Smooth muscle cell (in vitro differentiated cells): ENCODE results near the gene KAZN. TPM values are rescaled to one million over a fixed set of nuclear protein-coding genes. Genes with fewer than 3 reads are reported as not detected.

Experiments used
- DNase-seq: peaks from one replicate; lab custom pipeline; 2025; ENCODE audit not compliant: unreplicated experiment; lab: John Stamatoyannopoulos, UW
- H2AFZ ChIP-seq: fragments of 200-600 bp; sonication (generic); 2 replicates; pipeline ENCODE4 v1.6.0; 2016; ENCODE audit warnings: antibody characterized with exemption, low read depth, mild to moderate bottlenecking
- H3F3A ChIP-seq: fragments of 200-600 bp; sonication (generic); 2 replicates; pipeline ENCODE4 v1.6.0; 2017; ENCODE audit warnings: antibody characterized with exemption, low read depth
- H3K27ac ChIP-seq: fragments of 200-600 bp; sonication (generic); 2 replicates; pipeline ENCODE4 v1.5.1; 2016; ENCODE audit warnings: low read depth, mild to moderate bottlenecking
- H3K27me3 ChIP-seq: fragments of 200-600 bp; sonication (generic); 2 replicates; pipeline ENCODE4 v1.6.1; 2016; ENCODE audit warnings: low read depth, mild to moderate bottlenecking
- H3K36me3 ChIP-seq: fragments of 200-600 bp; sonication (generic); 2 replicates; pipeline ENCODE4 v1.5.1; 2016; ENCODE audit warnings: low read depth
- H3K4me1 ChIP-seq: fragments of 200-600 bp; sonication (generic); 2 replicates; pipeline ENCODE4 v1.5.1; 2016; ENCODE audit warnings: low read depth
- H3K4me2 ChIP-seq: fragments of 200-600 bp; sonication (generic); 2 replicates; pipeline ENCODE4 v1.6.0; 2016; ENCODE audit warnings: mild to moderate bottlenecking
- H3K4me3 ChIP-seq: fragments of 200-600 bp; sonication (generic); 2 replicates; pipeline ENCODE4 v1.5.1; 2016; ENCODE audit warnings: mild to moderate bottlenecking
- H3K79me2 ChIP-seq: fragments of 200-600 bp; sonication (generic); 2 replicates; pipeline ENCODE4 v1.6.0; 2016; ENCODE audit warnings: low read depth, mild to moderate bottlenecking
- H3K9ac ChIP-seq: fragments of 200-600 bp; sonication (generic); 2 replicates; pipeline ENCODE4 v1.6.0; 2016; ENCODE audit warnings: low read depth
- H3K9me3 ChIP-seq: fragments of 200-600 bp; sonication (generic); replicated peaks from 2 replicates; pipeline ENCODE4 v1.5.1; 2016; ENCODE audit warnings: low read depth
- H4K20me1 ChIP-seq: fragments of 200-600 bp; sonication (generic); 2 replicates; pipeline ENCODE4 v1.6.0; 2016; ENCODE audit warnings: low read depth
- WGBS: methylation state at CpG from one replicate; pipeline ENCODE4 v1.1.7; 2016; ENCODE audit warnings: low lambda C conversion rate; 5-methylcytosine and 5-hydroxymethylcytosine counted together
- polyA plus RNA-seq: library from polyadenylated mRNA; unstranded; fragments of >200 nt; fragmentation: Nextera tagmentation; extraction: Ambion mirVana; gene quantifications from 2 replicates; pipeline ENCODE4 v1.2.1, GENCODE V29; 2016
- total RNA-seq: library from RNA; depleted of rRNA; stranded (reverse); fragments of >200 nt; gene quantifications from 2 replicates; pipeline ENCODE4 v1.2.3, GENCODE V29; 2014
- TF ChIP-seq, protein P1 (sequence below): fragments of 200-600 bp; sonication (generic); IDR thresholded peaks from 2 replicates; pipeline ENCODE4 v1.5.1; 2017; ENCODE audit warnings: borderline replicate concordance, mild to moderate bottlenecking, antibody characterized with exemption; ENCODE audit not compliant: insufficient read depth, poor library complexity, severe bottlenecking

The KAZN gene
- total and polyA plus RNA-seq, 2 experiments from 2014 or later: 6.3 to 8.2 TPM

DNA sequence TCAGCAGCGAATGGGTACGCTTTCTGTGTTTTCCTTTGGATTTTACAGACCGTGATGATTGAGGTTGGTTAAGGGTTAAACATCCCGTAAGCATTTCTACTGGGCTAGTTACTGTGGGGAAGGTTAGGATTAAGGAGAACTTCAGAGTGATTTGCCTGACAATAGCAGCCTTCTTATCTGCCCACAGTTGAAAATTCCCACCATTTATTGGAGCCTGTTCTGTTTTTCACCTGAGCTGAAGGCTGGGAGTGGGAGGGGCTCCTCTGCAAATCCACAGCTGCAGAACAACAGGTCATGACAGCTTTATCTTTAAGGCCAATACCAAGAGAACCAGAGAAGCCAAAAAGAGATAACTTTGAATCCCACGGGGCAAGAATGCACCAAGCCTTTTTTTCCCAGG, 168.6 kb downstream of the KAZN start:
- Histone ChIP-seq H3K79me2 (no peaks in the 10 kb centered on the region), H3K27me3 (peaks cover 5% of the 10 kb centered on the region), H3K9ac (no peak overlapping the region), H3K4me1 (peaks cover 13% of the 10 kb centered on the region), H3K4me2 (no peak overlapping the region), H3K27ac (no peak overlapping the region), H3K36me3 (no peaks in the 10 kb centered on the region), H4K20me1 (no peaks in the 10 kb centered on the region), H3K9me3 (no peaks in the 10 kb centered on the region), H3F3A (no peaks in the 10 kb centered on the region), H3K4me3 (no peak overlapping the region), H2AFZ (no peak overlapping the region)
- DNase-seq: no peak
- TF ChIP-seq, protein P1, sequence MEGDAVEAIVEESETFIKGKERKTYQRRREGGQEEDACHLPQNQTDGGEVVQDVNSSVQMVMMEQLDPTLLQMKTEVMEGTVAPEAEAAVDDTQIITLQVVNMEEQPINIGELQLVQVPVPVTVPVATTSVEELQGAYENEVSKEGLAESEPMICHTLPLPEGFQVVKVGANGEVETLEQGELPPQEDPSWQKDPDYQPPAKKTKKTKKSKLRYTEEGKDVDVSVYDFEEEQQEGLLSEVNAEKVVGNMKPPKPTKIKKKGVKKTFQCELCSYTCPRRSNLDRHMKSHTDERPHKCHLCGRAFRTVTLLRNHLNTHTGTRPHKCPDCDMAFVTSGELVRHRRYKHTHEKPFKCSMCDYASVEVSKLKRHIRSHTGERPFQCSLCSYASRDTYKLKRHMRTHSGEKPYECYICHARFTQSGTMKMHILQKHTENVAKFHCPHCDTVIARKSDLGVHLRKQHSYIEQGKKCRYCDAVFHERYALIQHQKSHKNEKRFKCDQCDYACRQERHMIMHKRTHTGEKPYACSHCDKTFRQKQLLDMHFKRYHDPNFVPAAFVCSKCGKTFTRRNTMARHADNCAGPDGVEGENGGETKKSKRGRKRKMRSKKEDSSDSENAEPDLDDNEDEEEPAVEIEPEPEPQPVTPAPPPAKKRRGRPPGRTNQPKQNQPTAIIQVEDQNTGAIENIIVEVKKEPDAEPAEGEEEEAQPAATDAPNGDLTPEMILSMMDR: no peak
- WGBS: 39% methylated on average over 5 of the region's 5 CpGs

DNA sequence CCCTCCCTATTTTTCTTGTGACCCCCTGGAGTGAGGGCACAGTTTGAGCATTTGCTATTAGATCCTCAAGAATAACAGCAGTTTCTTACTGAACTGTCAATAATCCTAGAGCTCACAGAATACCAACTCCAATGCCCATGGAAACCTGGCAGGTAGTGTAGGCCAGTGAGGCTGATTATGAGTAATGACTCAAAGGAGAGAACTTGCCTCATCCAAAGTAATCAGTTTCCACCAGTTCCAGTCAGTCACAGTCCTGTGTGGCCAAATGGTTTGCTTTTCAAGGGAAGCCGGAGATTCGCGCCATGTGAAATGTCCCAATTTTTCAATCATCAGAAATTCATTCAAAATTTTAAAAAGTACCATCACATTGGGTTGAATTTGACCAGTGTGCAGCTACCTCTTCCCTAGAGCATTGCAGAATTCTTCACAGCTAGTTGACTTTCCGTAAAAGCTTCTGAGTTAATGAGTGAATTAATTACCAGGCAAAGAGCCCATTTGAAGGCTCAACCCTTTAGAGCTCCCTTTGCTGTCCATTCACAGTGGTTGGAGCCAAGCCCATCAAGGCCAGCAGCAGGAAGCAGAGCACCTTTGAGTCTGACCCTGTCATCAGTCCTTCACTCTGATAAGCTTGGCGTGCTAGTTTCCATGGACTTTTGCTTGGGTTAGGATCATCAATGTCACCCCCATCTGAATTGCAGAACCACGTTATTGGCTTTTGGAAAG, 170.3 kb downstream of the KAZN start:
- no peak overlapping the region for H2AFZ ChIP-seq
- H3K9ac ChIP-seq: no peak overlapping the region
- no peak overlapping the region for H3K4me3 ChIP-seq
- peaks cover 13% of the 10 kb centered on the region for H3K4me1 ChIP-seq
- no peak overlapping the region for H3K4me2 ChIP-seq
- DNase-seq: no peak
- no peaks in the 10 kb centered on the region for H3F3A ChIP-seq
- TF ChIP-seq, protein P1: no peak
- H3K27ac ChIP-seq: no peak overlapping the region
- H3K27me3 ChIP-seq: peaks cover 5% of the 10 kb centered on the region
- WGBS: 91% methylated on average over 6 of the region's 6 CpGs
- H3K36me3 ChIP-seq: no peaks in the 10 kb centered on the region
- H3K79me2 ChIP-seq: no peaks in the 10 kb centered on the region
- H3K9me3 ChIP-seq: no peaks in the 10 kb centered on the region
- H4K20me1 ChIP-seq: no peaks in the 10 kb centered on the region

DNA sequence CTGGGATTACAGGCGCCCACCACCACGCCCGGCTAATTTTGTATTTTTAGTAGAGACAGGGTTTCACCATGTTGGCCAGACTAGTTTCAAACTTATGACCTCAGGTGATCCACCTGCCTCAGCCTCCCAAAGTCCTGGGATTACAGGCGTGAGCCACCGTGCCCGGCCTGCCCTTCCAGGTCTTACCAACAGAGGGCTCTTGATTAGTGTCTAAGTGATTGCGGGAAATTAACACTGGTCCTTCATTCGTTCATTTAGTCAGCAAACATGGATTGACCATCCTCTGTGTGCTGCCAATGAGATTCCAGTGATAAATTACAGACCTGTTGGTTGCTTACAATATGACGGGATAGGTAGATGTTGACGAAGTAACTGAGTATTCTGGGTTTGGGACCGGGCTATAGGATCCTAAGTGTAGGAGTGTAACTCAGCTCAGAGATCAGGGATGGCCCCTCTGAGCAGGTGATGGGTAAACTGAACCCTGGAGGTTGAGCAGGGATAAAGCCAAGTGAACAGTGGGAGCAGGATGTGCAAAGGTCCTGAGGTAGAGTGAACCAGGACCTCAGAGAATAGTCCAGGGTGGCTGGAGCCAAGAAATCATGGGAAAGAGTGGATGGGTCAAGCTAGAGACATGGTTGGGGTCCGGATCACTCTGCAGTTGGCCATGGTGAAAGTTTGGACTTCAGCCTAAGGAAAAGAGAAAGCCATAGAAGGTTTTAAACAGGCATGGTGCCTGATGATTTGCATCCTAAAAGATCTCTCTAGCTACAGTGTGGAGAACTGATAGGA, 171.2 kb downstream of the KAZN start:
- peaks cover 5% of the 10 kb centered on the region for H3K27me3 ChIP-seq
- H3K36me3 ChIP-seq: no peaks in the 10 kb centered on the region

More for the DNA sequence above, 171.2 kb downstream of the KAZN start:
- Histone ChIP-seq H3K79me2 (no peaks in the 10 kb centered on the region), H3K4me2 (no peak overlapping the region), H3F3A (no peaks in the 10 kb centered on the region), H3K4me3 (no peak overlapping the region), H3K9me3 (no peaks in the 10 kb centered on the region), H3K9ac (no peak overlapping the region), H2AFZ (no peak overlapping the region), H3K4me1 (peaks cover 13% of the 10 kb centered on the region), H4K20me1 (no peaks in the 10 kb centered on the region), H3K27ac (no peak overlapping the region)
- 95% methylated on average over 11 of the region's 12 CpGs for WGBS
- TF ChIP-seq, protein P1: no peak
- DNase-seq: no peak
